ENCODE measurements around the gene KRT1.

The KRT1 gene

GRCh38 chr12:52698651-52699340 lies 18.6 kb upstream of the KRT1 start:
- no peak for DNase-seq (ENCODE audit: low read depth, low spot score)

GRCh38 chr12:52697058-52697582 lies 16.9 kb upstream of the KRT1 start:
- no peak for DNase-seq (ENCODE audit: low read depth, low spot score)

GRCh38 chr12:52696588-52696987 lies 16.4 kb upstream of the KRT1 start:
- DNase-seq (ENCODE audit: low read depth, low spot score) = no peak

- DNase-seq (ENCODE audit: low read depth, low spot score) = no peak
Measured at GRCh38 chr12:52695039-52695438, 14.8 kb upstream of the KRT1 start.

- no peak for DNase-seq (ENCODE audit: low read depth, low spot score)
Measured at GRCh38 chr12:52694151-52694550, 13.9 kb upstream of the KRT1 start.

- DNase-seq (ENCODE audit: low read depth, low spot score) = no peak
Measured at GRCh38 chr12:52693261-52693660, 13.1 kb upstream of the KRT1 start.

GRCh38 chr12:52692254-52692653 lies 12.0 kb upstream of the KRT1 start:
- no peak for DNase-seq (ENCODE audit: low read depth, low spot score)

GRCh38 chr12:52691841-52692150 lies 11.6 kb upstream of the KRT1 start:
- DNase-seq (ENCODE audit: low read depth, low spot score) = no peak

- no peak for DNase-seq (ENCODE audit: low read depth, low spot score)
Measured at GRCh38 chr12:52691076-52691840, 11.1 kb upstream of the KRT1 start.

GRCh38 chr12:52690351-52691075 lies 10.3 kb upstream of the KRT1 start:
- DNase-seq (ENCODE audit: low read depth, low spot score) = no peak

- no peak for DNase-seq (ENCODE audit: low read depth, low spot score)
Measured at GRCh38 chr12:52689936-52690335, 9.7 kb upstream of the KRT1 start.

GRCh38 chr12:52689239-52689638 lies 9.0 kb upstream of the KRT1 start:
- no peak for DNase-seq (ENCODE audit: low read depth, low spot score)

GRCh38 chr12:52688481-52688880 lies 8.3 kb upstream of the KRT1 start:
- DNase-seq (ENCODE audit: low read depth, low spot score) = no peak

- no peak for DNase-seq (ENCODE audit: low read depth, low spot score)
Measured at GRCh38 chr12:52687497-52688385, 7.5 kb upstream of the KRT1 start.

GRCh38 chr12:52686756-52687487 lies 6.7 kb upstream of the KRT1 start:
- DNase-seq (ENCODE audit: low read depth, low spot score) = no peak

GRCh38 chr12:52686063-52686462 lies 5.9 kb upstream of the KRT1 start:
- no peak for DNase-seq (ENCODE audit: low read depth, low spot score)

GRCh38 chr12:52685406-52685890 lies 5.2 kb upstream of the KRT1 start:
- no peak for DNase-seq (ENCODE audit: low read depth, low spot score)

- DNase-seq (ENCODE audit: low read depth, low spot score) = no peak
Measured at GRCh38 chr12:52684431-52684830, 4.2 kb upstream of the KRT1 start.

- no peak for DNase-seq (ENCODE audit: low read depth, low spot score)
Measured at GRCh38 chr12:52683575-52684300, 3.5 kb upstream of the KRT1 start.

Data from smooth muscle cell of the brain vasculature (primary cell).